Stomach (tissue), 9 donors: ENCODE data around the gene CPAMD8. TPM values are rescaled to one million over a fixed set of nuclear protein-coding genes. Genes with fewer than 3 reads are reported as not detected.
"Not testable (repeated sequence)": the region's sequence is repeated elsewhere in the genome, so short reads cannot be mapped to it uniquely, and the experiment has no call there.

Experiments used
- DNase-seq, 2 donors: peaks; one replicate each; pipeline versions ENCODE4 v3.0.0 to v3.0.0-alpha.2; 2013 to 2019
- H3K27ac ChIP-seq, 5 donors: fragments of 200-600 bp in 4 of 5; sonication (generic) in 4 of 5; one replicate each; pipeline ENCODE4 v1.5.1; 2013 to 2019; ENCODE audit warnings: mild to moderate bottlenecking in 1 of 5, moderate library complexity in 1 of 5
- H3K27me3 ChIP-seq, 3 donors: fragments of 200-600 bp; sonication (generic); one replicate each; pipeline ENCODE4 v1.5.1; 2017 to 2019; ENCODE audit warnings: mixed run types in 1 of 3
- H3K36me3 ChIP-seq, 4 donors: fragments of 200-600 bp; sonication (generic); 1 replicate in 3 of 4; 2 replicates in 1 of 4; pipeline ENCODE4 v1.5.1; 2016 to 2019
- H3K4me1 ChIP-seq, 4 donors: fragments of 200-600 bp; sonication (generic); one replicate each; pipeline ENCODE4 v1.5.1; 2016 to 2019
- H3K4me3 ChIP-seq, 4 donors: fragments of 200-600 bp; sonication (generic) in 3 of 4; one replicate each; pipeline ENCODE4 v1.5.1; 2016 to 2019; ENCODE audit warnings: mild to moderate bottlenecking in 1 of 4
- H3K9me3 ChIP-seq, 4 donors: fragments of 200-600 bp; sonication (generic); one replicate each; pipeline ENCODE4 v1.5.1; 2016 to 2019
- EP300 ChIP-seq: sonication (generic); formaldehyde crosslinking; IDR thresholded peaks from one replicate; pipeline ENCODE4 v1.6.1; 2017; ENCODE audit warnings: antibody characterized with exemption
- POLR2A ChIP-seq, 4 donors: fragments of 450-650 bp; IDR thresholded peaks; one replicate each; pipeline ENCODE4 v1.6.1; 2016; ENCODE audit warnings: antibody characterized with exemption in 4 of 4, control low read depth in 2 of 4, mild to moderate bottlenecking in 1 of 4, moderate library complexity in 1 of 4
- POLR2AphosphoS5 ChIP-seq, 3 donors: sonication (generic); formaldehyde crosslinking; IDR thresholded peaks; one replicate each; pipeline ENCODE4 v1.6.1; 2016; ENCODE audit warnings: antibody characterized with exemption in 3 of 3
- WGBS, 5 donors: extraction: QIAGEN DNeasy Blood & Tissue Kit in 3 of 5; methylation state at CpG; one replicate each; pipeline versions ENCODE4 v1.1.5 to v1.1.7; 2013 to 2018; 5-methylcytosine and 5-hydroxymethylcytosine counted together
- intact Hi-C: fragments of 100-400 bp; cut with DNase I; formaldehyde crosslinking; loops from one replicate; pipeline ENCODE4 v1.15.1; 2023; ENCODE audit warnings: low total_unique reads
- polyA plus RNA-seq, 3 donors: library from polyadenylated mRNA; stranded (reverse); fragments of 200-250 nt; gene quantifications; one replicate each; pipeline ENCODE4 v1.2.3, GENCODE V29; 2013
- total RNA-seq, 5 donors: library from RNA; depleted of rRNA; stranded (reverse); fragments of >200 nt; gene quantifications; one replicate each; pipeline versions ENCODE4 v1.1.0 to v1.2.3, GENCODE V29; 2014 to 2016
- TF ChIP-seq, protein P1 (sequence below), 7 experiments: fragments of 450-650 bp in 4 of 7; fragments of 200-600 bp in 3 of 7; sonication (generic) in 3 of 7; IDR thresholded peaks; one replicate each; pipeline ENCODE4 v1.5.1; 2016 to 2019; ENCODE audit warnings: antibody characterized with exemption in 7 of 7, control low read depth in 2 of 7, mild to moderate bottlenecking in 1 of 7
- donor health status: healthy with polysubstance abuse.
- donor health status: Bipolar disorder and iron deficiency.
- donor health status: healthy.

The CPAMD8 gene
- total and polyA plus RNA-seq, 8 donors = 0.43 to 221 (median 8.6) TPM

DNA sequence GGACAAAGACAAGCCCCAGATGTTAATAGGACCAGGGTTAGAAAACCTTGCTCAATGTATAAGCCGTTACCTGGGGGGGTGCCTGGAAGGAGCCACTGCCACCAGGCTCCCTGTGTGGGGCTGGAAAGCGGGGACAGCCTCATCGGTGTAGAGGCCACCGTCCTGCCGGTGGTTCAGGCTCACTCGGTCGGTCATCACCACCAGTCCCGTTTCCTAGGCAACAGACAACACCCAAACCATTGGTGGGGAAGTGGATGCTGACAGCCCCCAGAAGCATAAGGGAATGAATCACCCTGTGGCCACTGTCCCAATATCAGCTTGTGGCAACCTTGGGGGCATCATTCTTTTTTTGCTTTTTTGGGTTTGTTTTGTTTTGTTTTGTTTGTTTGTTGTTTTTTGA is 55.8 kb downstream of the CPAMD8 start:
- intact Hi-C loops = no loop called here
- H3K36me3 ChIP-seq = no peaks in the 10 kb centered on the region
- TF ChIP-seq POLR2A (IDR thresholded peaks at IDR 0.05) (no peak), EP300 (no peak), POLR2AphosphoS5 (IDR thresholded peaks at IDR 0.05) (no peak)
- TF ChIP-seq, protein P1, sequence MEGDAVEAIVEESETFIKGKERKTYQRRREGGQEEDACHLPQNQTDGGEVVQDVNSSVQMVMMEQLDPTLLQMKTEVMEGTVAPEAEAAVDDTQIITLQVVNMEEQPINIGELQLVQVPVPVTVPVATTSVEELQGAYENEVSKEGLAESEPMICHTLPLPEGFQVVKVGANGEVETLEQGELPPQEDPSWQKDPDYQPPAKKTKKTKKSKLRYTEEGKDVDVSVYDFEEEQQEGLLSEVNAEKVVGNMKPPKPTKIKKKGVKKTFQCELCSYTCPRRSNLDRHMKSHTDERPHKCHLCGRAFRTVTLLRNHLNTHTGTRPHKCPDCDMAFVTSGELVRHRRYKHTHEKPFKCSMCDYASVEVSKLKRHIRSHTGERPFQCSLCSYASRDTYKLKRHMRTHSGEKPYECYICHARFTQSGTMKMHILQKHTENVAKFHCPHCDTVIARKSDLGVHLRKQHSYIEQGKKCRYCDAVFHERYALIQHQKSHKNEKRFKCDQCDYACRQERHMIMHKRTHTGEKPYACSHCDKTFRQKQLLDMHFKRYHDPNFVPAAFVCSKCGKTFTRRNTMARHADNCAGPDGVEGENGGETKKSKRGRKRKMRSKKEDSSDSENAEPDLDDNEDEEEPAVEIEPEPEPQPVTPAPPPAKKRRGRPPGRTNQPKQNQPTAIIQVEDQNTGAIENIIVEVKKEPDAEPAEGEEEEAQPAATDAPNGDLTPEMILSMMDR (IDR thresholded peaks at IDR 0.05) = no peak
- H3K27ac ChIP-seq = no peak overlapping the region
- WGBS, 5 donors = 75 to 90% (median 86%) methylated on average over 7 to 8 of the region's 8 CpGs
- no peaks in the 10 kb centered on the region for H3K4me1 ChIP-seq
- H3K9me3 ChIP-seq = peaks cover 10 to 23% (median 16%) of the 10 kb centered on the region in 4 donors
- H3K4me3 ChIP-seq = no peak overlapping the region
- no peaks in the 10 kb centered on the region for H3K27me3 ChIP-seq
- DNase-seq = no peak

DNA sequence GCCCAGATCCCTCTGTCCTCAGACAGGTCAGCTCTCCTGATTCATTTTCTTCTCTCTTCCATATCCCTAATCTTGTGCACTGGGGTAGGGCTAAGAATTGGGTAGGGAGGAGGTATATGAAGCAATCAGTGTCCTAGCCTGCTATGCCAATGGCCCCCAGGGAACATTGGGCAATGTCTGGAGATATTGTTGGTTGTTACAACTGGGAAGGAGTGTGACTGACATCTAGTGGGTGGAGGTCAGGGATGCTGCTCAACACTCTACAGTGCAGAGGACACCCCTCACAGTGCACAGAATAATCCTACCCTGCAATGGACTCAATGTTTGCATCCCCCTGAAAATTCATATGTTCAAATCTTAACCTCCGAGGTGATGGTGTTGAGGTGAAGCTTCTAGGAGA is 57.5 kb downstream of the CPAMD8 start:
- Histone ChIP-seq H3K27ac (no peak overlapping the region), H3K9me3 (peaks cover 10 to 23% (median 16%) of the 10 kb centered on the region in 4 donors), H3K4me1 (no peaks in the 10 kb centered on the region), H3K4me3 (no peak overlapping the region), H3K27me3 (no peaks in the 10 kb centered on the region), H3K36me3 (no peaks in the 10 kb centered on the region)
- intact Hi-C loops = no loop called here
- WGBS, 5 donors = 85 to 100% (median 100%) methylated on average over 1 of the region's 1 CpG
- peak in 1 of 2 donors; percentile 6 for DNase-seq
- TF ChIP-seq, protein P1 (IDR thresholded peaks at IDR 0.05) = no peak
- no peak for TF ChIP-seq POLR2AphosphoS5 (IDR thresholded peaks at IDR 0.05)
- TF ChIP-seq EP300 = no peak
- TF ChIP-seq POLR2A (IDR thresholded peaks at IDR 0.05) = no peak

DNA sequence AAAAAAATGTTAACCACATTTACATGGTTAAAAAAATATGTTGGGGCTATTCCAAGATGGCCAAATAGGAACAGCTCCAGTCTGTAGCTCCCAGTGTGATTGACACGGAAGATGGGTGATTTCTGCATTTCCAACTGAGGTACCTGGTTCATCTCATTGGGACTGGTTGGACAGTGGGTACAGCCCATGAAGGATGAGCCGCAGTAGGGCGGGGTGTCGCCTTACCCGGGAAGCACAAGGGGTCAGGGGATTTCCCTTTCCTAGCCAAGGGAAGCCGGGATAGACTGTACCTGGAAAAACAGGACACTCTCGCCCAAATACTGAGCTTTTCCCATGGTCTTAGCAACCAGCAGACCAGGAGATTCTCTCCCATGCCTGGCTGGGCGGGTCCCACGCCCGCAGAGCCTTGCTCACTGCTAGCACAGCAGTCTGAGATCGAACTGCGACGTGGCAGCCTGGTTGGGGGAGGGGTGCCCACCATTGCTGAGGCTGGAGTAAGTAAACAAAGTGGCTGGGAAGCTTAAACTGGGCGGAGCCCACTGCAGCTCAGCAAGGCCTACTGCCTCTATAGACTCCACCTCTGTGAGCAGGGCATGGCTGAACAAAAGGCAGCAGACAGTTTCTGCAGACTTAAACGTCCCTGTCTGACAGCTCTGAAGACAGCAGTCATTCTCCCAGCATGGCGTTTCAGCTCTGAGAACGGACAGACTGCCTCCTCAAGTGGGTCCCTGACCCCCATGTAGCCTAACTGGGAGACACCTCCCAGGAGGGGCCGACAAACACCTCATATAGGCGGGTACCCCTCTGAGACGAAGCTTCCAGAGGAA is 65.4 kb downstream of the CPAMD8 start:
- 44 to 61% (median 51%) methylated on average over 17 to 20 of the region's 20 CpGs for WGBS, 5 donors
- H3K4me3 ChIP-seq, H3K27ac ChIP-seq, H3K9me3 ChIP-seq, H3K27me3 ChIP-seq, H3K36me3 ChIP-seq, intact Hi-C loops: not testable (repeated sequence)
- peak in 1 of 2 donors; percentile 80 for DNase-seq
- H3K4me1 ChIP-seq = peaks cover 0 to 14% (median 7%) of the 10 kb centered on the region in 4 donors

DNA sequence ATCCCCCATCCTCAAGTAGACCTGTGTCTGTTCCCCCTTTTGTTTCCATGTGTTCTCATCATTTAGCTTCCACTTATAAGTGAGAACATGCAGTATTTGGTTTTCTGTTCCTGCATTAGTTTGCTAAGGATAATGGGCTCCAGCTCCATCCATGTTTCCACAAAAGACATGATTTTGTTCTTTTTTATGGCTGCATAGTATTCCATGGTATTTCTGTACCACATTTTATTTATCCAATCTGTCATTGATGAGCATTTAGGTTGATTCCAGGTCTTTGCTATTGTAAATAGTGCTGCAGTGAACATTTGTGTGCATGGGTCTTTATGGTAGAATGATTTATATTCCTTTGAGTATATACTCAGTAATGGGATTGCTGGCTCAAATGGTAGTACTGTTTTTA is 68.3 kb downstream of the CPAMD8 start:
- intact Hi-C loops, H3K9me3 ChIP-seq, DNase-seq, H3K4me3 ChIP-seq, H3K27me3 ChIP-seq, H3K36me3 ChIP-seq, H3K27ac ChIP-seq: not testable (repeated sequence)
- H3K4me1 ChIP-seq = peaks cover 0 to 14% (median 7%) of the 10 kb centered on the region in 4 donors

DNA sequence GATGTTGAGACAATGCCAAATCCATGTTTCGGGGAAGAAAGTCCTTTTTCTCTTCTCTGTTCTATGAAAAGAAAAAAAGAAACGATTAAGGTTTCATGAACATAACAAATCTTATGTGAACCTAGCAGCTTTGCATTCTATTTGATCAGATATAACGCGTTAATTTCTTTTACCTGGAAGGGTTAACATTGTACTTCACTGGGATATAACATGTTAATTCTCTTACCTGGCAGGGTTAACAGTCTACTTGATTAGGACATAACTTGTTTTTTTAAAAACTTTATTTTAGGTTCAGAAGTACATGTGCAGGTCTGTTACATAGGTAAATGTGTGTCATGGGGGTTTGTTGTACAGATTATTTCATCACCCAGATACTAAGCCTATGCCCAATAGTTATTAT is 68.8 kb downstream of the CPAMD8 start:
- Histone ChIP-seq H3K4me3 (no peak overlapping the region), H3K36me3 (no peaks in the 10 kb centered on the region), H3K27me3 (peaks cover 0 to 8% (median 0%) of the 10 kb centered on the region in 3 donors), H3K9me3 (no peaks in the 10 kb centered on the region), H3K27ac (no peak overlapping the region), H3K4me1 (peaks cover 0 to 14% (median 7%) of the 10 kb centered on the region in 4 donors)
- no peak for DNase-seq
- 44 to 70% (median 57%) methylated on average over 4 of the region's 4 CpGs for WGBS, 5 donors
- intact Hi-C loops = no loop called here
- TF ChIP-seq EP300 = no peak
- no peak for TF ChIP-seq POLR2A (IDR thresholded peaks at IDR 0.05)
- no peak for TF ChIP-seq POLR2AphosphoS5 (IDR thresholded peaks at IDR 0.05)
- TF ChIP-seq, protein P1 (IDR thresholded peaks at IDR 0.05) = no peak
